OCI-LY3 (cell line): ENCODE data around the gene GALNT18.

ENCODE experiments used
- CTCF ChIP-seq: fragments of 200-600, 300-600 bp; sonication (generic); IDR thresholded peaks from 2 replicates; pipeline ENCODE4 v1.5.1; 2014; ENCODE audit warnings: antibody characterized with exemption, low read length, low read depth
- EZH2phosphoT487 ChIP-seq: fragments of 200-600 bp; shearing (Covaris generic); IDR thresholded peaks from 2 replicates; pipeline ENCODE4 v1.6.1; 2018; ENCODE audit warnings: antibody characterized with exemption, mixed run types, low read depth

- TF ChIP-seq CTCF (no peak), EZH2phosphoT487 (no peak)
Observed at GRCh38 chr11:11304550-11304949, 317.3 kb downstream of the GALNT18 start.
